Measurements from ENCODE around the gene LAMC2.
"Not testable (repeated sequence)": the region's sequence is repeated elsewhere in the genome, so short reads cannot be mapped to it uniquely, and the experiment has no call there.

The LAMC2 gene

GRCh38 chr1:183149273-183149672 lies 36.8 kb upstream of the LAMC2 start:
- Histone ChIP-seq H3K4me1 (ENCODE audit: control insufficient read depth, insufficient read depth, low read length, unreplicated experiment) (peaks cover 20% of the 10 kb centered on the region), H3K36me3 (ENCODE audit: insufficient read depth, low read length) (0 out of 2 replicates have a peak, but pooled peaks cover 5% of the 10 kb centered on the region), H3K4me3 (ENCODE audit: low read depth, low read length) (no peak overlapping the region), H3K79me2 (ENCODE audit: control insufficient read depth, insufficient read depth, low read length, unreplicated experiment) (no peaks in the 10 kb centered on the region), H3K27ac (ENCODE audit: low read depth, low read length) (peak overlapping the region; percentile 60), H3K27me3 (ENCODE audit: insufficient read depth, low read length) (no peaks in the 10 kb centered on the region), H2AFZ (ENCODE audit: low read length, unreplicated experiment) (no peak overlapping the region)

GRCh38 chr1:183150032-183150431 lies 36.0 kb upstream of the LAMC2 start:
- not testable (repeated sequence) for H3K4me3 ChIP-seq (ENCODE audit: low read depth, low read length); H3K27me3 ChIP-seq (ENCODE audit: insufficient read depth, low read length); H2AFZ ChIP-seq (ENCODE audit: low read length, unreplicated experiment); H3K27ac ChIP-seq (ENCODE audit: low read depth, low read length); H3K79me2 ChIP-seq (ENCODE audit: control insufficient read depth, insufficient read depth, low read length, unreplicated experiment); H3K36me3 ChIP-seq (ENCODE audit: insufficient read depth, low read length)
- H3K4me1 ChIP-seq (ENCODE audit: control insufficient read depth, insufficient read depth, low read length, unreplicated experiment), result peaks cover 20% of the 10 kb centered on the region

DNA sequence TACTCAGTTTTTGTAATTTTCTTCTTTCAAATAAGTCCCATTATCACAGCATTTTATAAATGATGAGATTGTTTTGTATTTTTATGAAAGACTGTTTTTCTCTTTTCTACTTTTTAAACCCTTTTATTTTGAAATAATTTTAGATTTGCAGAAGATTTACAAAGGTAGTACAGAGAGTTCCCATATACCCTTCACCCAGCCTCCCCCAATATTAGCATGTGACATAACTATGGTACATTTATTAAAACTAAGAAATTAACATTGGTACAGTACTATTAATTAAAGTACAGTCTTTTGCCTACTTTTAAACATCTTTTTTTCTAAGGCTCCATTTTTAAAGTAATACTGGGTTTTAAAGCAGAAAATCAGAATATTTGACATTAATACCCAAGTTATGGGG lies 35.6 kb upstream of the LAMC2 start:
- Histone ChIP-seq H3K27ac (ENCODE audit: low read depth, low read length) (no peak overlapping the region), H3K27me3 (ENCODE audit: insufficient read depth, low read length) (no peaks in the 10 kb centered on the region), H3K36me3 (ENCODE audit: insufficient read depth, low read length) (no peaks in the 10 kb centered on the region), H3K4me1 (ENCODE audit: control insufficient read depth, insufficient read depth, low read length, unreplicated experiment) (peaks cover 20% of the 10 kb centered on the region), H2AFZ (ENCODE audit: low read length, unreplicated experiment) (no peak overlapping the region), H3K4me3 (ENCODE audit: low read depth, low read length) (no peak overlapping the region), H3K79me2 (ENCODE audit: control insufficient read depth, insufficient read depth, low read length, unreplicated experiment) (no peaks in the 10 kb centered on the region)

DNA sequence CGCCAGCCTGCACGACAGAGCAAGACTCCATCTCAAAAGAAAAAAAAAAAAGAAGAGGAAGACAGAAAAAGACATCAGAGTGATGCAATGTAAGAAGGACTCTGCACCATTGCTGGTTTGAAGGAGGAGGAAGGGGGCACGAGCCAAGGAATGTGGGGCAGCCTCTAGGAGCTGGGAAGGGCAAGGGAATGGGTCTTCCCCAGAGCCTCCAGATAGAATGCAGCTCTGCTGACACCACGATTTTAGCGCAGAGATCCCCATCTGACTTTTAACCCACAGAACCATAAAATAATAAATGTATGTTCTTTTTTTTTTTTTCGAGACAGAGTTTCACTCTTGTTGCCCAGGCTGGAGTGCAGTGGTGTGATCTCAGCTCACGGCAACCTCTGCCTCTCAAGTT lies 33.9 kb upstream of the LAMC2 start:
- H3K27ac ChIP-seq (ENCODE audit: low read depth, low read length), result no peak overlapping the region
- no peaks in the 10 kb centered on the region for H3K79me2 ChIP-seq (ENCODE audit: control insufficient read depth, insufficient read depth, low read length, unreplicated experiment)
- no peaks in the 10 kb centered on the region for H3K27me3 ChIP-seq (ENCODE audit: insufficient read depth, low read length)
- H3K36me3 ChIP-seq (ENCODE audit: insufficient read depth, low read length), result no peaks in the 10 kb centered on the region
- H3K4me3 ChIP-seq (ENCODE audit: low read depth, low read length), result no peak overlapping the region
- no peak overlapping the region for H2AFZ ChIP-seq (ENCODE audit: low read length, unreplicated experiment)
- H3K4me1 ChIP-seq (ENCODE audit: control insufficient read depth, insufficient read depth, low read length, unreplicated experiment), result peaks cover 27% of the 10 kb centered on the region

DNA sequence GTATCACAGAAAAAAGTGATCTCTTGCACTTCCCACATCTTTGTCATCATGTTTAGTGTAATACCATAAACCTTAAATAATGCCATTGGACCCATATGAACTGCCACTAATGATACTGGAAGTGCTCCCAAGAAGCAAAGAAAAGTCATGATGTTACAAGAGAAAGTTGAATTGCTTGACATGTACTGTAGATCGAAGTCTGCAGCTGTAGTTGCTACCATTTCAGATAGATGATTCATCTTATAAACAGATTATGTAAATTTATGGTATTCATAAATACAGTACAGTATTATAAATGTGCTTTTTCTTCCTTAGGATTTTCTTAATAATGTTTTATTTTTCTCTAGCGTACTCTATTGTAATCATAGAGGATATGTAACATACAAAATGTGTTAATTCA lies 30.1 kb upstream of the LAMC2 start:
- H3K4me1 ChIP-seq (ENCODE audit: control insufficient read depth, insufficient read depth, low read length, unreplicated experiment), result peaks cover 11% of the 10 kb centered on the region
- no peaks in the 10 kb centered on the region for H3K27me3 ChIP-seq (ENCODE audit: insufficient read depth, low read length)
- no peak overlapping the region for H3K27ac ChIP-seq (ENCODE audit: low read depth, low read length)
- no peaks in the 10 kb centered on the region for H3K79me2 ChIP-seq (ENCODE audit: control insufficient read depth, insufficient read depth, low read length, unreplicated experiment)
- no peaks in the 10 kb centered on the region for H3K36me3 ChIP-seq (ENCODE audit: insufficient read depth, low read length)
- no peak overlapping the region for H3K4me3 ChIP-seq (ENCODE audit: low read depth, low read length)
- H2AFZ ChIP-seq (ENCODE audit: low read length, unreplicated experiment), result no peak overlapping the region

DNA sequence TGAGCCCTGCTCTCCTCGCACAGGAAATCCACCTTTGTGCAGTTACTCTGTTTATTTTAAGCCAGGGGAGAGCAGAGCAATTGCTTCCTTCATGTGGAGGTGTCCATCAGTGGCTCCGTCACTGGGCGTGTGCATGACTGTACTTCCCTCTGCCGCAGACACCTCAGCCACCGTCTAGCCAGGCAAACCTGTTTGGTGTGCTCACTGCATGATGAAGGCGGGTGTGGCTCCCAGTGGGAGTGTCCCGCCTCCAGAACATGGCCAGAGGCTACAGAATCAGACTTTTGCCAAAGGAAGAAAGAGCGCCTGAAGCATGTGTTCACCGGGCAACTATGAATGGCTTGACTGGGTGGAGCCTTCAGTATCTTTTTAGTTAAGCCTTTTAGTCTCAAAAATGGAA lies 26.1 kb upstream of the LAMC2 start:
- H3K4me3 ChIP-seq (ENCODE audit: low read depth, low read length), result no peak overlapping the region
- H2AFZ ChIP-seq (ENCODE audit: low read length, unreplicated experiment), result no peak overlapping the region
- no peaks in the 10 kb centered on the region for H3K79me2 ChIP-seq (ENCODE audit: control insufficient read depth, insufficient read depth, low read length, unreplicated experiment)
- peaks cover 49% of the 10 kb centered on the region for H3K4me1 ChIP-seq (ENCODE audit: control insufficient read depth, insufficient read depth, low read length, unreplicated experiment)
- no peaks in the 10 kb centered on the region for H3K27me3 ChIP-seq (ENCODE audit: insufficient read depth, low read length)
- no peak overlapping the region for H3K27ac ChIP-seq (ENCODE audit: low read depth, low read length)
- no peaks in the 10 kb centered on the region for H3K36me3 ChIP-seq (ENCODE audit: insufficient read depth, low read length)

DNA sequence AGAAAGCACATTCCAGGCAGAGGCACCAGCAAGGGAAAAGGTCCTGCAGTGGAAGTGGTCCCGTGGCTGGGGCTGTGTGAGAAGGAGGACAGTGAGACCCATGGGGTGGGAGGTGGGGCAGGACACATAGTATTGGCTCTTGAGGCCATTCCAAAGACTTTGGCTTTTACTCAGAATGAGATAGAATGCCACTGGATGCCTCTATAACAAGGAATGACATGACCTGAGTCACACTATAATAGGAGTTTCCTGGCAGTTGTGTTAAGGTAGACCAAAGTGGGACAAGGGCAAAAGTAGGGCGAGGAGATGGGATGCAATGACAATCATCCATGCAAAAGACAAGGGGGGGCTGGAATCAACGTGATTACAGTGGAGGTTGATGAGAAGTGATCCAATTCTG lies 24.7 kb upstream of the LAMC2 start:
- no peak overlapping the region for H3K4me3 ChIP-seq (ENCODE audit: low read depth, low read length)
- no peaks in the 10 kb centered on the region for H3K36me3 ChIP-seq (ENCODE audit: insufficient read depth, low read length)
- no peaks in the 10 kb centered on the region for H3K79me2 ChIP-seq (ENCODE audit: control insufficient read depth, insufficient read depth, low read length, unreplicated experiment)
- no peaks in the 10 kb centered on the region for H3K27me3 ChIP-seq (ENCODE audit: insufficient read depth, low read length)
- peaks cover 49% of the 10 kb centered on the region for H3K4me1 ChIP-seq (ENCODE audit: control insufficient read depth, insufficient read depth, low read length, unreplicated experiment)
- H2AFZ ChIP-seq (ENCODE audit: low read length, unreplicated experiment), result no peak overlapping the region
- H3K27ac ChIP-seq (ENCODE audit: low read depth, low read length), result no peak overlapping the region

DNA sequence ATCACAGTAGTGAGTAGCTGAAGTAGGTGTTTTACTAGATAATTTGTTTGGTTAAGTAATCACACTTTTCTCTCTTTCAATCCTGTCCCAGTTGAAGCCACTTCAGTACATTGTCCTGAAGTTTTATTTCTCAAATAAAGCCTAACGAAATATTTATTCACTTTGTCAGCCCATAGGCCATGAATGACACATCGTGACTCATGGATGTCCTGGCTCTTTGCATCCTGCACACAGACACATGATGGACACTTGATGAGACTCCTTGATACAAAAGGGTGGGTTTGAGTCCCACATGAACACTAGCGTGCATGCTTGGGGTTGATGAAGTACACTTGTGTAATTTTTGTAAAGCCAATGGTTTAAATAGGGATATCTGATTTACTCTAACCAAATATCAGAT lies 22.7 kb upstream of the LAMC2 start:
- Histone ChIP-seq H2AFZ (ENCODE audit: low read length, unreplicated experiment) (no peak overlapping the region), H3K27ac (ENCODE audit: low read depth, low read length) (peak overlapping the region; percentile 94), H3K79me2 (ENCODE audit: control insufficient read depth, insufficient read depth, low read length, unreplicated experiment) (no peaks in the 10 kb centered on the region), H3K36me3 (ENCODE audit: insufficient read depth, low read length) (no peaks in the 10 kb centered on the region), H3K4me3 (ENCODE audit: low read depth, low read length) (no peak overlapping the region), H3K4me1 (ENCODE audit: control insufficient read depth, insufficient read depth, low read length, unreplicated experiment) (peaks cover 49% of the 10 kb centered on the region), H3K27me3 (ENCODE audit: insufficient read depth, low read length) (no peaks in the 10 kb centered on the region)

GRCh38 chr1:183164340-183164739 lies 21.7 kb upstream of the LAMC2 start:
- Histone ChIP-seq H3K79me2 (ENCODE audit: control insufficient read depth, insufficient read depth, low read length, unreplicated experiment) (no peaks in the 10 kb centered on the region), H3K4me1 (ENCODE audit: control insufficient read depth, insufficient read depth, low read length, unreplicated experiment) (peaks cover 49% of the 10 kb centered on the region), H2AFZ (ENCODE audit: low read length, unreplicated experiment) (no peak overlapping the region), H3K36me3 (ENCODE audit: insufficient read depth, low read length) (no peaks in the 10 kb centered on the region), H3K4me3 (ENCODE audit: low read depth, low read length) (peak overlapping the region; percentile 35; the same call in 1 of the 2 replicates), H3K27ac (ENCODE audit: low read depth, low read length) (peak overlapping the region; percentile 94), H3K27me3 (ENCODE audit: insufficient read depth, low read length) (no peaks in the 10 kb centered on the region)

GRCh38 chr1:183164963-183165362 lies 21.1 kb upstream of the LAMC2 start:
- Histone ChIP-seq H3K36me3 (ENCODE audit: insufficient read depth, low read length) (no peaks in the 10 kb centered on the region), H2AFZ (ENCODE audit: low read length, unreplicated experiment) (peak overlapping the region; percentile 2), H3K27ac (ENCODE audit: low read depth, low read length) (peak overlapping the region; percentile 94), H3K4me3 (ENCODE audit: low read depth, low read length) (no peak overlapping the region), H3K79me2 (ENCODE audit: control insufficient read depth, insufficient read depth, low read length, unreplicated experiment) (no peaks in the 10 kb centered on the region), H3K4me1 (ENCODE audit: control insufficient read depth, insufficient read depth, low read length, unreplicated experiment) (peaks cover 48% of the 10 kb centered on the region), H3K27me3 (ENCODE audit: insufficient read depth, low read length) (no peaks in the 10 kb centered on the region)

GRCh38 chr1:183165456-183165855 lies 20.6 kb upstream of the LAMC2 start:
- Histone ChIP-seq H3K79me2 (ENCODE audit: control insufficient read depth, insufficient read depth, low read length, unreplicated experiment) (no peaks in the 10 kb centered on the region), H2AFZ (ENCODE audit: low read length, unreplicated experiment) (no peak overlapping the region), H3K36me3 (ENCODE audit: insufficient read depth, low read length) (no peaks in the 10 kb centered on the region), H3K27ac (ENCODE audit: low read depth, low read length) (peak overlapping the region; percentile 94), H3K4me3 (ENCODE audit: low read depth, low read length) (no peak overlapping the region), H3K27me3 (ENCODE audit: insufficient read depth, low read length) (no peaks in the 10 kb centered on the region), H3K4me1 (ENCODE audit: control insufficient read depth, insufficient read depth, low read length, unreplicated experiment) (peaks cover 46% of the 10 kb centered on the region)
